Liver (tissue), 9 donors: ENCODE results near the gene CAP2. TPM values are rescaled to one million over a fixed set of nuclear protein-coding genes. Genes with fewer than 3 reads are reported as not detected.

Experiments
- DNase-seq: peaks from one replicate; pipeline ENCODE4 v3.0.0-alpha.2; 2017; ENCODE audit warnings: low spot score
- H3K27ac ChIP-seq, 2 donors: one replicate each; pipeline ENCODE4 v1.7.0; 2013; ENCODE audit warnings: inconsistent platforms in 2 of 2, low read length in 2 of 2, control low read depth in 1 of 2, low read depth in 1 of 2, mild to moderate bottlenecking in 1 of 2
- H3K27me3 ChIP-seq, 4 donors: one replicate each; pipeline versions ENCODE4 v1.6.1 to v1.7.0; 2013; ENCODE audit warnings: low read length in 3 of 4, inconsistent platforms in 1 of 4, mild to moderate bottlenecking in 1 of 4, moderate library complexity in 1 of 4; ENCODE audit not compliant: control insufficient read depth in 4 of 4, insufficient read depth in 4 of 4
- H3K36me3 ChIP-seq, 4 donors: one replicate each; pipeline versions ENCODE4 v1.6.1 to v1.7.0; 2013; ENCODE audit warnings: low read length in 3 of 4, mild to moderate bottlenecking in 3 of 4, low read depth in 1 of 4, moderate library complexity in 1 of 4; ENCODE audit not compliant: control insufficient read depth in 4 of 4, insufficient read depth in 3 of 4
- H3K4me1 ChIP-seq, 4 donors: one replicate each; pipeline versions ENCODE4 v1.6.1 to v1.7.0; 2013; ENCODE audit warnings: low read length in 3 of 4, mild to moderate bottlenecking in 3 of 4, moderate library complexity in 1 of 4; ENCODE audit not compliant: control insufficient read depth in 4 of 4, insufficient read depth in 4 of 4
- H3K4me3 ChIP-seq, 3 donors: one replicate each; pipeline versions ENCODE4 v1.6.1 to v1.7.0; 2013; ENCODE audit warnings: low read length in 3 of 3, control low read depth in 1 of 3, low read depth in 1 of 3, mild to moderate bottlenecking in 1 of 3
- H3K9ac ChIP-seq, 2 donors: one replicate each; pipeline ENCODE4 v1.7.0; 2013; ENCODE audit warnings: low read length in 2 of 2, mild to moderate bottlenecking in 2 of 2, moderate library complexity in 2 of 2, control low read depth in 1 of 2, low read depth in 1 of 2
- H3K9me3 ChIP-seq, 4 donors: one replicate each; pipeline versions ENCODE4 v1.6.1 to v1.7.0; 2013; ENCODE audit warnings: low read length in 3 of 4; ENCODE audit not compliant: control insufficient read depth in 4 of 4
- CTCF ChIP-seq: fragments of 150-350 bp; IDR thresholded peaks from 2 replicates; pipeline ENCODE4 v1.5.1; 2017; ENCODE audit warnings: improper control_type of control experiment, low read depth, low read length; ENCODE audit not compliant: missing input control
- EGR1 ChIP-seq, 2 donors: IDR thresholded peaks; 2 replicates each; pipeline ENCODE4 v1.6.1; 2016 to 2018; ENCODE audit warnings: antibody characterized with exemption in 2 of 2, low read depth in 2 of 2
- FOXA1 ChIP-seq: IDR thresholded peaks from 2 replicates; pipeline ENCODE4 v1.6.1; 2016; ENCODE audit warnings: antibody characterized with exemption
- FOXA2 ChIP-seq: IDR thresholded peaks from 2 replicates; pipeline ENCODE4 v1.6.1; 2016; ENCODE audit warnings: antibody characterized with exemption
- GABPA ChIP-seq, 2 donors: IDR thresholded peaks in 1 of 2; conservative IDR thresholded peaks in 1 of 2; 2 replicates each; pipeline ENCODE4 v1.6.1; 2016; ENCODE audit warnings: antibody characterized with exemption in 2 of 2, mild to moderate bottlenecking in 1 of 2, moderate library complexity in 1 of 2
- HNF4A ChIP-seq, 2 donors: conservative IDR thresholded peaks; 2 replicates each; pipeline ENCODE4 v1.6.1; 2016; ENCODE audit warnings: antibody characterized with exemption in 2 of 2, mild to moderate bottlenecking in 2 of 2
- HNF4G ChIP-seq: IDR thresholded peaks from 2 replicates; pipeline ENCODE4 v1.6.1; 2016; ENCODE audit warnings: antibody characterized with exemption
- JUND ChIP-seq, 2 donors: IDR thresholded peaks; 2 replicates each; pipeline ENCODE4 v1.6.1; 2016; ENCODE audit warnings: antibody characterized with exemption in 2 of 2
- RAD21 ChIP-seq, 2 donors: IDR thresholded peaks; 2 replicates each; pipeline ENCODE4 v1.6.1; 2016; ENCODE audit warnings: antibody characterized with exemption in 2 of 2, mild to moderate bottlenecking in 2 of 2
- RXRA ChIP-seq, 2 donors: IDR thresholded peaks; 2 replicates each; pipeline ENCODE4 v1.6.1; 2017 to 2018; ENCODE audit warnings: antibody characterized with exemption in 2 of 2, mild to moderate bottlenecking in 1 of 2
- SP1 ChIP-seq: IDR thresholded peaks from 2 replicates; pipeline ENCODE4 v1.6.1; 2018; ENCODE audit warnings: antibody characterized with exemption, mild to moderate bottlenecking
- TAF1 ChIP-seq: conservative IDR thresholded peaks from 2 replicates; pipeline ENCODE4 v1.6.1; 2016; ENCODE audit warnings: antibody characterized with exemption, mild to moderate bottlenecking
- YY1 ChIP-seq: IDR thresholded peaks from 2 replicates; pipeline ENCODE4 v1.6.1; 2016; ENCODE audit warnings: antibody characterized with exemption, mild to moderate bottlenecking
- ZBTB33 ChIP-seq: IDR thresholded peaks from 2 replicates; pipeline ENCODE4 v1.6.1; 2016; ENCODE audit warnings: antibody characterized with exemption
- WGBS: extraction: QIAGEN DNeasy Blood & Tissue Kit; methylation state at CpG from one replicate; pipeline ENCODE4 v1.1.7; 2013; 5-methylcytosine and 5-hydroxymethylcytosine counted together
- polyA plus RNA-seq, 2 donors: library from polyadenylated mRNA; stranded (reverse) in 1 of 2; unstranded in 1 of 2; fragments of 200-250 nt in 1 of 2; fragments of >200 nt in 1 of 2; fragmentation: Nextera tagmentation in 1 of 2; extraction: Ambion mirVana in 1 of 2; gene quantifications; one replicate each; pipeline versions ENCODE4 v1.2.1 to v1.2.3, GENCODE V29; 2013 to 2015
- total RNA-seq, 2 donors: library from RNA; depleted of rRNA; stranded (reverse); fragments of >200 nt; gene quantifications; one replicate each; pipeline ENCODE4 v1.2.3, GENCODE V29; 2014
- TF ChIP-seq, protein P1 (sequence below): IDR thresholded peaks from 2 replicates; pipeline ENCODE4 v1.6.1; 2016; ENCODE audit warnings: antibody characterized with exemption, mild to moderate bottlenecking
- TF ChIP-seq, protein P2 (sequence below): IDR thresholded peaks from 2 replicates; pipeline ENCODE4 v1.6.1; 2016; ENCODE audit warnings: antibody characterized with exemption
- TF ChIP-seq, protein P3 (sequence below): IDR thresholded peaks from 2 replicates; pipeline ENCODE4 v1.6.1; 2016; ENCODE audit warnings: antibody characterized with exemption
- donor health status: healthy.
- donor health status: healthy.
- donor health status: healthy.
- donor health status: healthy.
- donor health status: healthy.

The CAP2 gene
- total and polyA plus RNA-seq, 4 donors, result 1.2 to 6.4 (median 2.5) TPM

DNA sequence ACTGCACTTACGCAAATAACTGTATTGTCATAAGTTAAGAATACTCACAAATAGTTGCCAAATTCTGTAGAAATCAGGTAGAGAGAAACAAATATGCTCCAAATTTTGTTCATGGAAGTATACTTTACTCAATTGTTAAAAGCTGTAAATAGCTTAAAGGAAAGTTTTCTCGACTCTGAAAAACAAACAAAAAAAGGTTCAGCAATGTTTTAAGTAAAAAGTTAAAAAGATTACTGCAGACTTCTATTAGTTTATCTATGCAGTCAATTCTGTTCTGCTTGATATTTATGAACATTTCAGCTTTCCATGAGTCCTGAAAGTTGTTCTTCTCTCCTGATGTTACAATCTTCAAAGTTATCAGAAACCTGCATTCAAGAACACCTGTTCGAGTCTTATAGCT is 169.2 kb downstream of the CAP2 start:
- Histone ChIP-seq H3K4me1 (no peaks in the 10 kb centered on the region), H3K4me3 (no peak overlapping the region), H3K9ac (no peak overlapping the region), H3K9me3 (peaks cover 0 to 2% (median 0%) of the 10 kb centered on the region in 4 donors), H3K27me3 (no peaks in the 10 kb centered on the region), H3K27ac (no peak overlapping the region), H3K36me3 (no peaks in the 10 kb centered on the region)
- TF ChIP-seq, protein P1, sequence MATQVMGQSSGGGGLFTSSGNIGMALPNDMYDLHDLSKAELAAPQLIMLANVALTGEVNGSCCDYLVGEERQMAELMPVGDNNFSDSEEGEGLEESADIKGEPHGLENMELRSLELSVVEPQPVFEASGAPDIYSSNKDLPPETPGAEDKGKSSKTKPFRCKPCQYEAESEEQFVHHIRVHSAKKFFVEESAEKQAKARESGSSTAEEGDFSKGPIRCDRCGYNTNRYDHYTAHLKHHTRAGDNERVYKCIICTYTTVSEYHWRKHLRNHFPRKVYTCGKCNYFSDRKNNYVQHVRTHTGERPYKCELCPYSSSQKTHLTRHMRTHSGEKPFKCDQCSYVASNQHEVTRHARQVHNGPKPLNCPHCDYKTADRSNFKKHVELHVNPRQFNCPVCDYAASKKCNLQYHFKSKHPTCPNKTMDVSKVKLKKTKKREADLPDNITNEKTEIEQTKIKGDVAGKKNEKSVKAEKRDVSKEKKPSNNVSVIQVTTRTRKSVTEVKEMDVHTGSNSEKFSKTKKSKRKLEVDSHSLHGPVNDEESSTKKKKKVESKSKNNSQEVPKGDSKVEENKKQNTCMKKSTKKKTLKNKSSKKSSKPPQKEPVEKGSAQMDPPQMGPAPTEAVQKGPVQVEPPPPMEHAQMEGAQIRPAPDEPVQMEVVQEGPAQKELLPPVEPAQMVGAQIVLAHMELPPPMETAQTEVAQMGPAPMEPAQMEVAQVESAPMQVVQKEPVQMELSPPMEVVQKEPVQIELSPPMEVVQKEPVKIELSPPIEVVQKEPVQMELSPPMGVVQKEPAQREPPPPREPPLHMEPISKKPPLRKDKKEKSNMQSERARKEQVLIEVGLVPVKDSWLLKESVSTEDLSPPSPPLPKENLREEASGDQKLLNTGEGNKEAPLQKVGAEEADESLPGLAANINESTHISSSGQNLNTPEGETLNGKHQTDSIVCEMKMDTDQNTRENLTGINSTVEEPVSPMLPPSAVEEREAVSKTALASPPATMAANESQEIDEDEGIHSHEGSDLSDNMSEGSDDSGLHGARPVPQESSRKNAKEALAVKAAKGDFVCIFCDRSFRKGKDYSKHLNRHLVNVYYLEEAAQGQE, result no peak
- TF ChIP-seq, protein P2, sequence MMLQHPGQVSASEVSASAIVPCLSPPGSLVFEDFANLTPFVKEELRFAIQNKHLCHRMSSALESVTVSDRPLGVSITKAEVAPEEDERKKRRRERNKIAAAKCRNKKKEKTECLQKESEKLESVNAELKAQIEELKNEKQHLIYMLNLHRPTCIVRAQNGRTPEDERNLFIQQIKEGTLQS, result no peak
- 88% methylated on average over 3 of the region's 3 CpGs for WGBS
- no peak for DNase-seq

- H3K27me3 ChIP-seq, result no peaks in the 10 kb centered on the region
- no peak overlapping the region for H3K27ac ChIP-seq
- H3K9ac ChIP-seq, result no peak overlapping the region
- peaks cover 0 to 4% (median 4%) of the 10 kb centered on the region in 4 donors for H3K4me1 ChIP-seq
- no peaks in the 10 kb centered on the region for H3K36me3 ChIP-seq
- peaks cover 0 to 2% (median 0%) of the 10 kb centered on the region in 4 donors for H3K9me3 ChIP-seq
- no peak for DNase-seq
- WGBS, result 96% methylated on average over 3 of the region's 3 CpGs
- TF ChIP-seq JUND (IDR thresholded peaks at IDR 0.05) (no peak), ZBTB33 (no peak), HNF4A (conservative IDR thresholded peaks at IDR 0.05) (no peak), YY1 (no peak), TAF1 (no peak), CTCF (no peak), FOXA1 (no peak), RAD21 (IDR thresholded peaks at IDR 0.05) (no peak), SP1 (no peak), FOXA2 (no peak), GABPA (IDR thresholded peaks at IDR 0.05 in 1 of 2, conservative IDR thresholded peaks at IDR 0.05 in 1 of 2) (no peak), RXRA (IDR thresholded peaks at IDR 0.05) (no peak), EGR1 (IDR thresholded peaks at IDR 0.05; ENCODE audit: low read depth in 2 of 2) (no peak), HNF4G (no peak)
- TF ChIP-seq, protein P1, result no peak
- TF ChIP-seq, protein P3, sequence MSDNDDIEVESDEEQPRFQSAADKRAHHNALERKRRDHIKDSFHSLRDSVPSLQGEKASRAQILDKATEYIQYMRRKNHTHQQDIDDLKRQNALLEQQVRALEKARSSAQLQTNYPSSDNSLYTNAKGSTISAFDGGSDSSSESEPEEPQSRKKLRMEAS, result no peak
- TF ChIP-seq, protein P2, result no peak
- no peak overlapping the region for H3K4me3 ChIP-seq
These were observed 172.0 kb downstream of the CAP2 start for GRCh38 chr6:17565399-17565798.
